Measurements from ENCODE around the gene CCNY.

DNA sequence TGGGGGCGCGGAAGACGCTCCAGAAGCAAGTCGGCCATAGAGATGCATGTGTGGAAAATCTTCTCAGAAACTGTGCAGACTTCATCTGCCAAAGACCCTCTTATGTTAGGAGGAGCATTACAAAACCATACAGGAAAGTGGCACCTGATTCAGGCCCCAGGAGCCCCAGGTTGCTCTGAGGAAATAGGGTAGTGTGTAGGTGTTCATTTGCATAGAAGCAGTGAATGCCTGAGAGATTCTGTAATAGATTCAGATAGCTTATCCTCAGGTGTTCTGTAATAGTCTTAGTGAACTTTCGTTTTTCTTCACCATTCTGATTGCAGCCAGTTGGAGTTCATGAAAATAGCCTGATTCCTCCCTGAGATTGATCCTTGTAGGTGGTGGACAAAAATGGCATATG is 162.4 kb downstream of the CCNY start:
- TF ChIP-seq POLR2A (IDR thresholded peaks at IDR 0.05; ENCODE audit: low read depth, low read length) (no peak), RFX5 (IDR thresholded peaks at IDR 0.05; ENCODE audit: low read depth, low read length) (no peak), CHD1 (IDR thresholded peaks at IDR 0.05; ENCODE audit: low read depth, low read length) (no peak), RAD21 (IDR thresholded peaks at IDR 0.05; ENCODE audit: low read length) (no peak), CEBPB (IDR thresholded peaks at IDR 0.05; ENCODE audit: low read depth, low read length) (no peak), RCOR1 (IDR thresholded peaks at IDR 0.05; ENCODE audit: insufficient replicate concordance, low read length) (no peak)
- TF ChIP-seq, protein P1, sequence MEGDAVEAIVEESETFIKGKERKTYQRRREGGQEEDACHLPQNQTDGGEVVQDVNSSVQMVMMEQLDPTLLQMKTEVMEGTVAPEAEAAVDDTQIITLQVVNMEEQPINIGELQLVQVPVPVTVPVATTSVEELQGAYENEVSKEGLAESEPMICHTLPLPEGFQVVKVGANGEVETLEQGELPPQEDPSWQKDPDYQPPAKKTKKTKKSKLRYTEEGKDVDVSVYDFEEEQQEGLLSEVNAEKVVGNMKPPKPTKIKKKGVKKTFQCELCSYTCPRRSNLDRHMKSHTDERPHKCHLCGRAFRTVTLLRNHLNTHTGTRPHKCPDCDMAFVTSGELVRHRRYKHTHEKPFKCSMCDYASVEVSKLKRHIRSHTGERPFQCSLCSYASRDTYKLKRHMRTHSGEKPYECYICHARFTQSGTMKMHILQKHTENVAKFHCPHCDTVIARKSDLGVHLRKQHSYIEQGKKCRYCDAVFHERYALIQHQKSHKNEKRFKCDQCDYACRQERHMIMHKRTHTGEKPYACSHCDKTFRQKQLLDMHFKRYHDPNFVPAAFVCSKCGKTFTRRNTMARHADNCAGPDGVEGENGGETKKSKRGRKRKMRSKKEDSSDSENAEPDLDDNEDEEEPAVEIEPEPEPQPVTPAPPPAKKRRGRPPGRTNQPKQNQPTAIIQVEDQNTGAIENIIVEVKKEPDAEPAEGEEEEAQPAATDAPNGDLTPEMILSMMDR (conservative IDR thresholded peaks at IDR 0.05; ENCODE audit: low read depth, low read length), result no peak
- TF ChIP-seq, protein P2, sequence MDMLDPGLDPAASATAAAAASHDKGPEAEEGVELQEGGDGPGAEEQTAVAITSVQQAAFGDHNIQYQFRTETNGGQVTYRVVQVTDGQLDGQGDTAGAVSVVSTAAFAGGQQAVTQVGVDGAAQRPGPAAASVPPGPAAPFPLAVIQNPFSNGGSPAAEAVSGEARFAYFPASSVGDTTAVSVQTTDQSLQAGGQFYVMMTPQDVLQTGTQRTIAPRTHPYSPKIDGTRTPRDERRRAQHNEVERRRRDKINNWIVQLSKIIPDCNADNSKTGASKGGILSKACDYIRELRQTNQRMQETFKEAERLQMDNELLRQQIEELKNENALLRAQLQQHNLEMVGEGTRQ (IDR thresholded peaks at IDR 0.05; ENCODE audit: low read depth, low read length), result no peak
